ENCODE data around the gene LDLRAD1.
"Not testable (repeated sequence)": the region's sequence is repeated elsewhere in the genome, so short reads cannot be mapped to it uniquely, and the experiment has no call there.

The LDLRAD1 gene

DNA sequence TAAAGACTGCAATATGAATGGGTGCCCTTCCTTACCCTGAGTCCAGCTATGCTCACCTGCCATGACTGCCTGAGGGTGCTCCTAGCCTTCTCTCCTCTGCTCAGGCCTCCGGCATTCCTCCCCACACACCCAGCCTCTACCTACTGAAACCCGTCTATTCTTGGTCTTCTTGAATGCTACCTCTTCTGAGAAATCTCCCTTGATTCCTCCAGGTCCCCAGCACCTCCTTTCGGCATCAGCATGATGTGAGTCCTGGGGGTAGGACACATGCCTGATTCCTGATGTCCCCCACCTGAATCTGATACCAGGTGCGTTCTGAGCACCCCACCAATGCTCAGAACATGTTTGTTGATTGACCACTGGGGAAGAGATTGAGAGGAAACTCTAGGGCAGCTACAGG lies 8.6 kb downstream of the LDLRAD1 start:
- TF ChIP-seq, protein P1, sequence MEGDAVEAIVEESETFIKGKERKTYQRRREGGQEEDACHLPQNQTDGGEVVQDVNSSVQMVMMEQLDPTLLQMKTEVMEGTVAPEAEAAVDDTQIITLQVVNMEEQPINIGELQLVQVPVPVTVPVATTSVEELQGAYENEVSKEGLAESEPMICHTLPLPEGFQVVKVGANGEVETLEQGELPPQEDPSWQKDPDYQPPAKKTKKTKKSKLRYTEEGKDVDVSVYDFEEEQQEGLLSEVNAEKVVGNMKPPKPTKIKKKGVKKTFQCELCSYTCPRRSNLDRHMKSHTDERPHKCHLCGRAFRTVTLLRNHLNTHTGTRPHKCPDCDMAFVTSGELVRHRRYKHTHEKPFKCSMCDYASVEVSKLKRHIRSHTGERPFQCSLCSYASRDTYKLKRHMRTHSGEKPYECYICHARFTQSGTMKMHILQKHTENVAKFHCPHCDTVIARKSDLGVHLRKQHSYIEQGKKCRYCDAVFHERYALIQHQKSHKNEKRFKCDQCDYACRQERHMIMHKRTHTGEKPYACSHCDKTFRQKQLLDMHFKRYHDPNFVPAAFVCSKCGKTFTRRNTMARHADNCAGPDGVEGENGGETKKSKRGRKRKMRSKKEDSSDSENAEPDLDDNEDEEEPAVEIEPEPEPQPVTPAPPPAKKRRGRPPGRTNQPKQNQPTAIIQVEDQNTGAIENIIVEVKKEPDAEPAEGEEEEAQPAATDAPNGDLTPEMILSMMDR (IDR thresholded peaks at IDR 0.05; ENCODE audit: insufficient read depth, missing control alignments), result no peak
- no peak for FAIRE-seq
- no peak for DNase-seq (ENCODE audit: insufficient read length, low spot score)

DNA sequence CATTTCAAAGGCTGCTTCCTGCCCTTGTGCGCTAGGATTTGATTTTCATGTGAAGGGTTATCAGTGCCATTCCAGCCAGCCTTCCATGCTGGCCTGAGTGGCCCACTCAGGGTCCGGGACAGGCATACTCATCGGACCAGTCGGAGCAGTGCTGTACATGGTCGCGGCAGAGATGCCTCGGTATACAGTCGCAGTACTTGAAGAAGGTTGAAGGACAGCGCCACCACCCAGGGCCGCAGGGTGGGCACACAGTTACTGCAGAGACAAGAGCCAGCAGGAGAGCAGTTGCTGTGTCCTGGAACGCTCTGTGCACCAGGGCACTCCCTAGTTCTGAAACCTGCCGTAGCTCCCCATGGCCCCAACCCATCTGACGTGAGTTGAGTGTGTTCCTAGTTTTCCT lies 9.1 kb downstream of the LDLRAD1 start:
- DNase-seq (ENCODE audit: insufficient read length, low spot score), result no peak
- TF ChIP-seq, protein P1 (IDR thresholded peaks at IDR 0.05; ENCODE audit: insufficient read depth, missing control alignments), result no peak
- no peak for FAIRE-seq

DNA sequence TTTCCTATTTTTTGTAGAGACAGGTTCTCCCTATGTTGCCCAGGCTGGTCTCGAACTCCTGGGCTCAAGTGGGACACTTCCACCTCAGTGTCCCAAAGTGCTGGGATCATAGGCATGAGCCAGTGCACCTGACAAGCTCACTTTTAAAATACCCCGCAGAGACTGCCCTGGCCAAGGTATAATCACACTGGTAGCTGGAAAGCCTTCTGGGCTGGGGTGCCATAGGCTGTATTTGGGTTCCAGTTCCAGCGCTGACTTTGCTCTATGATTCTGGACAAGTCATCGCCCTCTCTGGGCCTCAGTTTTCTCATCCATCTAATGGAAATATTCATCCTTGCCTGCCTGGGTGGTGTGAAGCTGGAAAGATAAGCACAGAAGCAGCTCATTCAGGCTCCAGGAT lies 10.4 kb downstream of the LDLRAD1 start:
- TF ChIP-seq, protein P1 (IDR thresholded peaks at IDR 0.05; ENCODE audit: insufficient read depth, missing control alignments), result no peak
- DNase-seq (ENCODE audit: insufficient read length, low spot score) (no peak), FAIRE-seq (no peak)

DNA sequence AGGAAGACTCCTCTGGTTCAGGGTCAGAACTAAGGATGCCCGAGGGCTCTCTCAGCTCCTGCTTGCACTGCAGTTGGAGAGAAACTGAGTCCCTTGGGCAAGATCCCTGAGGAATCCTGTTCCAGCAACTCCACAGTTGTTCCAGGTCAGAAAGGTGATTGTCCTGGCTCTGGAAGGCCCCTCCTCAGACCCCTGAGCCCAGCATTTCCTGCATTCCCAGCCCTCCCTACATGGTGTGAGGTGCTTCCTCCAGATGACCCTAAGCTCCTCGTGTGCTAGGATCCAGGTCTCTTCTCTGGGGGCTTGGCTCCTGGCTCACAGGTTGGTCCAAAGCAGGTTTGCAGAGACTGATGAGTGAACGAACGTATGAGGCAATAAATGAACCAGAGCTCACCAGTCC lies 11.5 kb downstream of the LDLRAD1 start:
- FAIRE-seq (no peak), DNase-seq (ENCODE audit: insufficient read length, low spot score) (no peak)
- TF ChIP-seq, protein P1 (IDR thresholded peaks at IDR 0.05; ENCODE audit: insufficient read depth, missing control alignments), result no peak

DNA sequence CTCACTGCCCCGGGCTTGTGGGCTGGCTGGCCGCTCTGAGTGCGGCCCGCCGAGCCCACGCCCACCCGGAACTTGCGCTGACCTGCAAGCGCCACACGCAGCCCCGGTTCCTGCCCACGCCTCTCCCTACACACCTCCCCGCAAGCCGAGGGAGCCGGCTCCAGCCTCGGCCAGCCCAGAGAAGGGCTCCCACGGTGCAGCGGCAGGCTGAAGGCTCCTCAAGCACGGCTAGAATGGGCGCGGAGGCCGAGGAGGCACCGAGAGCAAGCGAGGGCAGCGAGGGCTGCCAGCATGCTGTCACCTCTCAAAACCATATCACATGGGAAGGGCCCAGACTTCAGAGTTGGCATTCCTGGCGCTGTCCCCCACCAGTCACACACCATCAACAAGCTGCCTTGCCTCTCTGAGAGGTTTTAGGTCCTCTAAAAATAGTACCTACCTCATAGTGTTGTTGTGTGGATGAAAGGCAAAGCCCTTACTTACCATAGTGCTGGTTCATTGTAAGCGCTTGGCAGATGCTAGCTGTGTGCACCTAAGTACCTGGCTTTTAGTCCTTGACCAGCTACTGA lies 13.4 kb downstream of the LDLRAD1 start:
- TF ChIP-seq, protein P1 (IDR thresholded peaks at IDR 0.05; ENCODE audit: insufficient read depth, missing control alignments), result no peak
- FAIRE-seq (no peak), DNase-seq (ENCODE audit: insufficient read length, low spot score) (no peak)

DNA sequence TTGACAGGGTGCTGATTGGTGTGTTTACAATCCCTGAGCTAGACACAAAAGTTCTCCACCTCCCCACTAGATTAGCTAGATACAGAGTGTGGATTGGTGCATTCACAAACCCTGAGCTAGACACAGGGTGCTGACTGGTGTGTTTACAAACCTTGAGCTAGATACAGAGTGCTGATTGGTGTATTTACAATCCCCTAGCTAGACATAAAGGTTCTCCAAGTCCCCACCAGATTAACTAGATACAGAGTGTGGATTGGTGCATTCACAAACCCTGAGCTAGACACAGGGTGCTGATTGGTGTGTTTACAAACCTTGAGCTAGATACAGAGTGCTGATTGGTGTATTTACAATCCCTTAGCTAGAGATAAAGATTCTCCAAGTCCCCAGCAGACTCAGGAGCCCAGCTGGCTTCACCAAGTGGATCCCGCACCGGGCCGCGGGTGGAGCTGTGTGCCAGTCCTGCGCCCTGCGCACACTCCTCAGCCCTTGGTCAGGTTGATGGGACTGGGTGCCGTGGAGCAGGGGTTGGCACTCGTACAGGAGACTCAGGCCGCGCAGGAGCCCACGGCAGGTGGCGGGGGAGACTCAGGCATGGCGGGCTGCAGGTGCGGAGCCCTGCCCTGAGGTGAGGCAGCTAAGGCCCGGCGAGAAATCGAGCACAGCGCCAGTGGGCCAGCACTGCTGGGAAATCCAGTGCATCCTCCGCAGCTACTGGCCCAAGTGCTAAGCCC lies 14.1 kb downstream of the LDLRAD1 start:
- not testable (repeated sequence) for DNase-seq (ENCODE audit: insufficient read length, low spot score); FAIRE-seq

DNA sequence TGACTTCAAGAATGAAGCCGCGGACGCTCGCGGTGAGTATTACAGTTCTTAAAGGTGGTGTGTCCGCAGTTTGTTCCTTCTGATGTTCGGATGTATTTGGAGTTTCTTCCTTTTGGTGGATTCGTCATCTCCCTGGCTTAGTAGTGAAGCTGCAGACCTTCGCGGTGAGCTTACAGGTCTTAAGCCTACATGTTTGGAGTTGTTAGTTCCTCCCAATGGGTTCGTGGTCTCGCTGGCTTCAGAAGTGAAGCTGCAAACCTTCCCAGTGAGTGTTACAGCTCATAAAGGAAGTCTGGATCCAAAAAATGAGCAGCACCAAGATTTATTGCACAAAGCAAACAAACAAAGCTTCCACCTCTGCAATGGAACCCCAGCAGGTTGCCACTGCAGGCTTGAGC lies 14.7 kb downstream of the LDLRAD1 start:
- TF ChIP-seq, protein P1 (IDR thresholded peaks at IDR 0.05; ENCODE audit: insufficient read depth, missing control alignments), result no peak
- FAIRE-seq (no peak), DNase-seq (ENCODE audit: insufficient read length, low spot score) (no peak)
